RWPE2 (cell line): ENCODE data around the gene RNU1-2.
A peak's percentile ranks its signal among the peaks of the same experiment; 100 is the strongest.

Experiments used
- ATAC-seq: fragments of 200-7000 bp; cut with Tn5 transposase; 3 replicates; pipeline ENCODE4 v1.9.1; 2021; ENCODE audit warnings: low read depth
- DNase-seq: peaks from one replicate; pipeline ENCODE4 v3.0.0-alpha.2; 2020; ENCODE audit warnings: low spot score
- H3K27ac ChIP-seq: fragments of 450-650 bp; 2 replicates; pipeline ENCODE4 v1.5.1; 2017; ENCODE audit warnings: mild to moderate bottlenecking; ENCODE audit not compliant: poor library complexity, severe bottlenecking
- H3K27me3 ChIP-seq: fragments of 250-450 bp; sonication (Bioruptor Pico); 2 replicates; pipeline ENCODE4 v1.5.1; 2021; ENCODE audit warnings: mild to moderate bottlenecking, moderate library complexity; ENCODE audit not compliant: insufficient read depth, poor library complexity, severe bottlenecking
- H3K36me3 ChIP-seq: fragments of 250-450 bp; sonication (Bioruptor Pico); 2 replicates; pipeline ENCODE4 v1.5.1; 2020; ENCODE audit warnings: low read depth, mild to moderate bottlenecking, moderate library complexity
- H3K4me1 ChIP-seq: fragments of 250-450 bp; sonication (Bioruptor Pico); 2 replicates; pipeline ENCODE4 v1.5.1; 2021; ENCODE audit warnings: mild to moderate bottlenecking, moderate library complexity; ENCODE audit not compliant: insufficient read depth, poor library complexity, severe bottlenecking
- H3K4me3 ChIP-seq: fragments of 250-450 bp; sonication (Bioruptor Pico); 2 replicates; pipeline ENCODE4 v1.5.1; 2021; ENCODE audit warnings: mild to moderate bottlenecking, moderate library complexity; ENCODE audit not compliant: severe bottlenecking
- H3K9me3 ChIP-seq: fragments of 250-450 bp; sonication (Bioruptor Pico); 2 replicates; pipeline ENCODE4 v1.5.1; 2021; ENCODE audit warnings: mild to moderate bottlenecking, moderate library complexity; ENCODE audit not compliant: severe bottlenecking
- TF ChIP-seq, protein P1 (sequence below): fragments of 450-650 bp; IDR thresholded peaks from one replicate; pipeline ENCODE4 v1.5.1; 2017; ENCODE audit warnings: mild to moderate bottlenecking, moderate library complexity; ENCODE audit not compliant: poor library complexity, severe bottlenecking

Gene RNU1-2

DNA sequence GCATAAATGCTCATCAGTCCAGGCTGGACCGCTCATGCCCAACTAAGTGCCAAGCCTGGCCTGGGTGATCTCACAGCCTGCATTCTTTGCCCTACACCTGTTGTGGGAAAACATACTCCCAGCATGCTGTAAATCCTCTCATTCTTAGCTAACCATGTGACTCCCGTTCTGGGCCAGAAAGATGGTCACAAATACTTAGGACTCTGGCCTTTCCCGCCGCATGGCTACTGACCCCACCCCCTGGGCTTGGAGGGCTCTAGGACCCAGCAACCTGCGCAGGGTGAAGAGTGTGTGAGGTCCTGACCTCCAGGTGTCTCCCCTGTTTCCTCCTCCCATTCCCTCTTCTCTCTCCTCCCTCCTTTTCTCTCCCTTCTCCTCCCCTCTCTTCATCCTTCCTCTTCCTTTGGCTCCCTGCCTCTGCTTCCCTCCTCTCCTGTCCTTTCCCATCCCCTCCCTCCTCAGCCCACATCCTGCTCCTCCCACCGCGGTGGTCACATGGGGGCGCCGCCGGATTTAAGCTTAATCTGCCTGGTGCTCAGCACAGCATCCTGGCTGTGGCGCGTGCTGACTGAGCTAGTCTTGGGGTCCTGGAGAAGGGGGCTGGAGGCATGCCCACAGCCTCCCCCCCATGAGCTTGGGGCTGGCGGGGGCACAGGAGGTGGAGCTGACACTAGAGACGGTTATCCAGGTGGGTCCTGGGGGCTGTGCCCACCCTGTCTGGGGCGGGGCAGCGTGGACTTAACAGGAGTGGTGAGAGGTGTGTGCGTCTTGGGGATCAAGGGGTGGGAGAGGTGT lies 25.8 kb downstream of the RNU1-2 start, which contains the start of gene CROCC:
CROCC (plus strand) TSS at position 541 of the 795 bp plus-strand sequence; CDS start at position 629, 88 bp downstream.
- Histone ChIP-seq H3K27me3 (no peaks in the 10 kb centered on the region), H3K4me3 (no peak within 1 kb of the TSS), H3K4me1 (peaks cover 19% of the 10 kb centered on the region), H3K9me3 (no peaks in the 10 kb centered on the region), H3K36me3 (no peaks in the 10 kb centered on the region), H3K27ac (no peak within 1 kb of the TSS)
- DNase-seq (no peak), ATAC-seq (peak; percentile 24)
- TF ChIP-seq, protein P1, sequence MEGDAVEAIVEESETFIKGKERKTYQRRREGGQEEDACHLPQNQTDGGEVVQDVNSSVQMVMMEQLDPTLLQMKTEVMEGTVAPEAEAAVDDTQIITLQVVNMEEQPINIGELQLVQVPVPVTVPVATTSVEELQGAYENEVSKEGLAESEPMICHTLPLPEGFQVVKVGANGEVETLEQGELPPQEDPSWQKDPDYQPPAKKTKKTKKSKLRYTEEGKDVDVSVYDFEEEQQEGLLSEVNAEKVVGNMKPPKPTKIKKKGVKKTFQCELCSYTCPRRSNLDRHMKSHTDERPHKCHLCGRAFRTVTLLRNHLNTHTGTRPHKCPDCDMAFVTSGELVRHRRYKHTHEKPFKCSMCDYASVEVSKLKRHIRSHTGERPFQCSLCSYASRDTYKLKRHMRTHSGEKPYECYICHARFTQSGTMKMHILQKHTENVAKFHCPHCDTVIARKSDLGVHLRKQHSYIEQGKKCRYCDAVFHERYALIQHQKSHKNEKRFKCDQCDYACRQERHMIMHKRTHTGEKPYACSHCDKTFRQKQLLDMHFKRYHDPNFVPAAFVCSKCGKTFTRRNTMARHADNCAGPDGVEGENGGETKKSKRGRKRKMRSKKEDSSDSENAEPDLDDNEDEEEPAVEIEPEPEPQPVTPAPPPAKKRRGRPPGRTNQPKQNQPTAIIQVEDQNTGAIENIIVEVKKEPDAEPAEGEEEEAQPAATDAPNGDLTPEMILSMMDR, result peak; percentile 18

DNA sequence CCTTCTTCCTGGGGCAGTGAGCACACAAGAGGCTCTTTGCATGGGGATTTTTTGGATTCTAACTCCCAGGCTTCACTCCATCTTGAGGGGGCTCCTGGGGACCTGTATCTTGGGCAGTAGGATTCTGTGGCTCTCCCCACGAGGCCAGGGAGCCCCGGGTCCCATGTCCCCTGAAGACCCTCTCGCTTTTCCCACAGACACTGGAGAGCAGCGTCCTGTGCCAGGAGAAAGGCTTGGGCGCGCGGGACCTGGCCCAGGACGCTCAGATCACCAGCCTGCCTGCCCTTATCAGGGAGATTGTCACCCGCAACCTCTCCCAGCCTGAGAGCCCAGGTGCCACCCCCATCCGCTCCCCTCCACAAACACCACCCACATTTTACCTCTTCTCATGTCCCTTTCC lies 26.7 kb downstream of the RNU1-2 start:
- Histone ChIP-seq H3K9me3 (no peaks in the 10 kb centered on the region), H3K36me3 (no peaks in the 10 kb centered on the region), H3K4me3 (no peak overlapping the region), H3K27me3 (no peaks in the 10 kb centered on the region), H3K4me1 (peaks cover 19% of the 10 kb centered on the region), H3K27ac (no peak overlapping the region)
- ATAC-seq (no peak), DNase-seq (peak; percentile 66)
- TF ChIP-seq, protein P1, result no peak

DNA sequence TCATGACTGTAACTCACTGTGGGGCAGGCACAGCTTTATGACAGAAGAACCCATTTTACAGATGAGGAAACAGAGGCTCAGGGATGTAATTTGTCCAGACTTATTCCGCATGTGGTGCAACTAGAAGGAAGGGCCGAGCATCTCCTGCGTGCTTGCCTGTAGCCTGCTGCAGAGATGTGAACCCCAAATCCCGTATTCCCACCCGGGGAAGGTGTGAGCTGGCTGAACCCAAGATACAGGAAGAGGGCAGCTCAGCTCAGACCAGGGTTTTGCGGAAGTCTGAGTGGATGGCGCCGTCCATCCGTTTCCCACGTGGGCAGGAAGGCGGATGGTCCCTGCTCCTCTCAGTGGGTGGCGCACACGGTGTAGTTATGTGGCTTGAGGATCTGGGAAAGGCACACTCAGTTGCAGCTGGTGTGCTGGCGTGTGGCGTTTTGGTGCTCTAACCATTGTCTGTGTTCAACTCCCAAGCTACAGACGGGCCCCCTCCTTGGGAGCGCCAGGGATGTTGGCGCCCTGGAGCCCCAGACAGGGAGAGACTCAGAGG lies 27.2 kb downstream of the RNU1-2 start:
- H3K4me3 ChIP-seq, result no peak overlapping the region
- DNase-seq (peak; percentile 65), ATAC-seq (no peak)
- H3K27me3 ChIP-seq, result no peaks in the 10 kb centered on the region
- peaks cover 19% of the 10 kb centered on the region for H3K4me1 ChIP-seq
- TF ChIP-seq, protein P1, result no peak
- H3K9me3 ChIP-seq, result no peaks in the 10 kb centered on the region
- H3K36me3 ChIP-seq, result no peaks in the 10 kb centered on the region
- no peak overlapping the region for H3K27ac ChIP-seq

DNA sequence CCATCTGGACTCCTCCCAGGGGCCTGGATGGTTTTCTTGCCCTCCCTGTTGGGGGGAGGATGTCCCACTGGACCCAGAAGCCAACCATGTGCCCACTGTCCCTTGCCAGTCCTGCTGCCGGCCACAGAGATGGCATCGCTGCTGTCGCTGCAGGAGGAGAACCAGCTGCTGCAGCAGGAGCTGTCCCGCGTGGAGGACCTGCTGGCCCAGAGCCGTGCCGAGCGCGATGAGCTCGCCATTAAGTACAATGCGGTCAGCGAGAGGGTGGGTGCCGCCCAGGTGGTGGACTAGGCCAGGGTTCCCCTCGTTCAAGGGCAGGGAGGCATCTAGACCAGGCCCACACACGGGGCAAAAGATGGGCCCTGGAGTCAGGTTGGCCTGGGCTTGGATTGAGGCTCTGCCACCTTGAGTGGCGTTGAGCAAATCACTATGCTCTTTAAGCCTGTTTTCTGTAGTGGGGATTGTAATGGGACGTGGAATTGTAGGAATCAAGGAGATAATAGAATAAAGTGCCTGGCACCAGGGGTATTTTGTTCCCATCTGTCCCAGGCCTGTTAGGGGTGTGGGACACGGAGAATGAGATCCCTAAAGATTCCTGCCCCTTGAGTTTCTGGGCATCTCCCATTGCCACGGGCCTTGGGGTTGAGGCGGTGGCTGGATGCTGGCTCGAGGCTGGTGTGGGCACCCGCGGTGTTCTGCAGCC lies 28.6 kb downstream of the RNU1-2 start:
- ATAC-seq, result no peak
- no peaks in the 10 kb centered on the region for H3K36me3 ChIP-seq
- TF ChIP-seq, protein P1, result no peak
- H3K4me1 ChIP-seq, result peaks cover 19% of the 10 kb centered on the region
- no peak overlapping the region for H3K4me3 ChIP-seq
- no peaks in the 10 kb centered on the region for H3K27me3 ChIP-seq
- peak overlapping the region; percentile 57 for H3K27ac ChIP-seq
- no peaks in the 10 kb centered on the region for H3K9me3 ChIP-seq
- peak; percentile 76 for DNase-seq
